Measurements from ENCODE around the gene SIRPB1. TPM values are rescaled to one million over a fixed set of nuclear protein-coding genes. Genes with fewer than 3 reads are reported as not detected.

The SIRPB1 gene
- 0.42 and 2.1 TPM in 2 replicates for total RNA-seq

GRCh38 chr20:1619861-1620444, at the start of gene SIRPB1:
Gene SIRPB1 (minus strand): TSS chr20:1620009. CDS start chr20:1619944, 65 bp downstream.

GRCh38 chr20:1657556-1658334, 37.9 kb upstream of the SIRPB1 start, which contains the start of gene SIRPG:
Gene SIRPG (minus strand): TSS chr20:1657779. CDS start chr20:1657714, 65 bp downstream.

Other genes starting within 250 kb of the SIRPB1 start
- gene FKBP1A, start 227.0 kb downstream of the SIRPB1 start, total RNA-seq: 103 and 178 TPM in 2 replicates
- gene NSFL1C, start 153.2 kb downstream of the SIRPB1 start, total RNA-seq: 19.9 and 31.2 TPM in 2 replicates
- not detected in 2 replicates for gene SIRPB2, start 128.6 kb downstream of the SIRPB1 start, total RNA-seq
- not detected in 2 replicates for gene SIRPD, start 62.3 kb downstream of the SIRPB1 start, total RNA-seq
- gene SIRPG, start 37.8 kb upstream of the SIRPB1 start, total RNA-seq: not detected in 2 replicates